Lung microvascular endothelial cell (primary cell): ENCODE measurements around the gene CHCHD6. TPM values are rescaled to one million over a fixed set of nuclear protein-coding genes. Genes with fewer than 3 reads are reported as not detected.

Source experiments
- DNase-seq, 2 donors: peaks; one replicate each; pipeline versions ENCODE4 v3.0.0 to v3.0.0-alpha.2; 2010; ENCODE audit warnings: low read depth in 2 of 2
- total RNA-seq: library from RNA; depleted of rRNA; stranded (reverse); fragments of >200 nt; gene quantifications from 2 replicates; pipeline ENCODE4 v1.2.1, GENCODE V29; 2014

Gene CHCHD6
- total RNA-seq, 1 donor from 2014 or later = 4.6 TPM

DNA sequence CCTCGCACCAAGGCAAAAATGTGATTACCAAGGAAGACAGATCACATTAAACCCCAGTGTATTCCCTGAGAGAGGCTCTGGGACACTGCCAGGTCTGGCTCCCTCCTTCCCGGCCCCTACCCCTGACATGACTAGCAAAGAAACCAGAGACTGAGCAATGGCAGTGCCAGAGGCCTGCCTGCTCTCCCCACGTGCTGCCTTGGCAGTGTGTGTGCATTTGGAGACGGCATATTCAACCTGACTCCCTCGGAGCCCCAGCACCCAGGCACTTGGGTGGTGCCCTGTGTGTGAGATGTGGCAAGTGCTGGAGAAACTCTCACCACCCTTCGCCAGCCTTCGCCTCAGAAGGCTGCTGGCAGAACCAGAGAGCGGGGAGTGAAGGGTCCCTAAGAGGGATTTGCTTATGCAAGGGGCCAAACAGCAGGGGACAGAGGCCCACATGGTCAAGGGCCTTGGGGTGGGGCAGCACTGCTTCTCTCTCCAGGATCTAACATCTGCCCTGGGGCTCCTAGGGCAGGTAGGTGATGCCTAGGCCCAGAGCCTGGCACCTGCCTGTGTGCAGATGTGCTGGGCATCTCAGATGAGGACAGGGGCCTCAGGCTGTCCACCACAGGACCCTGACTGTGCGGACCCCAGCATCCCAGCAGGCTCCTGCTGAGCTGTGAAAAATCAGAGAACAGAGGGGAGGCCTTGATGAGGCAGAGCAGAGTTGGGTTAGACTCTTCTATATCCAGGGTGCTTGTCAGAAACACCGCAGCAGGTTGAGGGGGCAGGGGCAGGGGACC lies 255.3 kb downstream of the CHCHD6 start:
- DNase-seq = no peak

DNA sequence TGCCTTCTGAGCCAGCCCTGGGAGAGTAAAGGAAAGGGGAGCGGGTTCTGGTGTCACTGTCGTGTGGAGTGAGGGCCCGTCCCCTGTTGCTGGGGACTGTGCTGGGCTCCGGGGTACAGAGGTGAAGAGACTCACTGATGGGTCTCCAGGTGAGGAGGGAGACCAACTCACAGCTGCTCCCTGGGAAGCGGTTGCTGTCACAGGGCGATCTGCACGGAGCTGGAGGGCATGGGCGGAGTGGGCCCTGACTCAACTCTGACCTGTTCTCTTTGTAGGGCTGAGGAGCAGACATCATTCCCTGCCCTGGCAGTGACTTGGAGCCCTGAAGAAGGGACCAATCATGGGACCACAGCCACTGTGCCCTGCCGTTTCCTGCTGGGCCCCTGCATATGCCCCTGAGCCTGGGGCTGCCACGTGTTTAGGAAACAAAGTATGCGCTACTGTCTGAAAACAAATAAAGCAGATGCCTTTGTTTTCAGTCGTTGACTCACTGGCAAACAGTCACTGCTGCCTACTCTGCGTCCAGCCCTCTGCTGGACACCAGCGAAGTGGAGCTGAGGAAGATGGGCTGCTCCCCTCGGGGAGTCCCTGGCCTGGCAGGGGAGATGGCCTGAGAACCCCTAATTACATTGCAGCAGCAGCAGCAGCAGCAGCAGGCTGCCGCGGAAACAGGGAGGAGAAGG lies 256.0 kb downstream of the CHCHD6 start:
- DNase-seq = peak; percentile 82

DNA sequence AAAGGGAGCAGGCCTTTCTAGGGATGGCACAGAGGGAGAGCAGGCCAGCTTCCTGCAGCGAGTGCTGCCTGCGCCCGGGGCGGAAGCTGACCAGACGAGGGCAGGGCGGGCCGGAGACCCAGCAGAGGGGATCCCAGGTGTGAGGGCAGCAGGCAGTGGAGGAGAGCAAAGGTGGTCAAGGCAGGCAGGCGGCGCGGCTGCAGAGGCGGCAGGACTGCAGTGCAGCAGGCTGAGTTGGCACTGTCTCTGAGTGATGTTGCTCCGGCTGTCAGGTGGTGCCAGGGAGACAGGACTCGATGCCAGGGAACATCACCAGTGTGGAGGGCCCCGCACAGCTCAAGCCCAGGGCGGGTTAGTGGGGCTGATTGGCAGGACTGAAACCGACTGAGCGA lies 256.6 kb downstream of the CHCHD6 start:
- peak in 1 of 2 donors; percentile 40 for DNase-seq

DNA sequence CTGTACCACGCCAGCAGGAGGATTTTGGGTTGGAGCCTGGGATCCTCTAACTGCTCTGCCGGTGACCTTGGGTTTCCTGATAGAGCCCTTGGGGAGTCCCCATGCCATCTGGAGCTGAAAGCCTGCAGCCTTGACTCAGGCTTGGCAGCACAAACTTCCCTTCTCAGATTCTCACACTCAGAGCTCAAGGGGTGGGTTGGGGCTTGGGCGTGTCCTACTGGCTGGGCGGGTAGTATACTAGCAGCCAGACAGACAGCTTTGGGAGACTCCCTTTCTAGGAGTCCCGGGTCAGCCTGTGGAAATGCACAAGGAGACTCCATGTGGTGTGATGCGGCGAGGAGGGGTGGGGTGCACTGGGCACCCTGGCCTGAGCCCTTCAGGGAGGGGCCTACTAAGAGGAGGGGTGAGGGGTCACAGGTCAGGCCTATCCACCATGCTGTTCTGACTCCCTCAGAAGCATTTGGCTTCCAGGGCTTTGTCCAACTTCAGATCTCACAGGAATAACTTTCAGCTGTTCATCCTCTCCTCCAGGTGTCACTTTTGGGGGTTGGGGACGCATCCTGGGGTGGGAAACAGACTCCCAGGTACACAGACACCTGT lies 257.3 kb downstream of the CHCHD6 start:
- peak in 1 of 2 donors; percentile 69 for DNase-seq

DNA sequence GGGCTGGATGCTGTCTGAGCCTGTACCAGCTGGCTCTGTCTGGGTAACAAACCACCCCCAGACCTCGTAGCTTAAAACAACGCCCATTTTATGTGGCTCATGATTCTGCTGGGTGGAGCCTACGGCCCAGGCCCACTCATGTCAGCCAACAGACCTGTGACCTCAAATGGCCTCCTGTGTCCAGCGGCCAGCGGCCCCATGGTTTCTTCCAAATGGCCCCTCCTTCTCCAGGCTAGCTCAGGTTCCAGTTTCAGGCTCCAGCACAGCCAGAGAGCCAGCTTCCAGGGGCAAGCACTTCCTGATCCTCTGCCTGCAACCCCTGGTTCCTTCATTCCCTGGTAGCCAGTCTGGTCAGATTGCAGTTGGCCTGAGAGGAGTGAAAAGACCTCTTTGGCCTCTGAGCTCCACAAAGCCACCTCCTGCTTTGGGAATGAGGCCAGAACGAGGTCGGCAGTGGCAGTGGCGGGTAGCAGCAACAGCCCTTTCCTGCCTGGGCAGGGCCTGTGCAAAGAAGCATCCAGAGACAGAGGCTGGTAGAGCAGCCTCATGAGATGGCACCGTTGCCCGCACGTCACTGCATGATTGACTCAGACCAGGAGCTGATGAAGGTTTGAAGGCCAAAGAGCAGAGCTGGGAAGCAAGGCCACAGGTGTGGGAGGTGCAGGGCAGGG lies 257.9 kb downstream of the CHCHD6 start:
- no peak for DNase-seq

DNA sequence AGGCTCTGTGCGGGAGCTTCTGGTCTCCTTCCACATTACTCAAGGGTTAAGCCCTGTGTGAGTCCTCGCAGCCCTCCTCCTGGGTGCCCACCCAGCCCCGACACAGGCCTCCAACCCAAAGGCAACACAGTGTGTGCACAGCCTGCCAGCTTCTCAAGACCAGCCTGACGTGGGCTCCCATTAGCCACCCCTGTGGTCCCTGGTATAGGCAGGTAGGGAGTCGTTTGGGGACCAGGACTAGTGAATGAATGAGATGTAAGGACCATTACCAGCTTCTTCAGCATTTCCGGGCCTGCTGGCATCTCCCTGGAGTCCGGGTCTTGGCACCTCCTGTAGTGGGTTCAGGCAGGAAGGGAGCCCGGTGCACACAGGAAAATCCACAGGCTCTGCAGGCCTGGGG lies 258.7 kb downstream of the CHCHD6 start:
- DNase-seq = no peak

DNA sequence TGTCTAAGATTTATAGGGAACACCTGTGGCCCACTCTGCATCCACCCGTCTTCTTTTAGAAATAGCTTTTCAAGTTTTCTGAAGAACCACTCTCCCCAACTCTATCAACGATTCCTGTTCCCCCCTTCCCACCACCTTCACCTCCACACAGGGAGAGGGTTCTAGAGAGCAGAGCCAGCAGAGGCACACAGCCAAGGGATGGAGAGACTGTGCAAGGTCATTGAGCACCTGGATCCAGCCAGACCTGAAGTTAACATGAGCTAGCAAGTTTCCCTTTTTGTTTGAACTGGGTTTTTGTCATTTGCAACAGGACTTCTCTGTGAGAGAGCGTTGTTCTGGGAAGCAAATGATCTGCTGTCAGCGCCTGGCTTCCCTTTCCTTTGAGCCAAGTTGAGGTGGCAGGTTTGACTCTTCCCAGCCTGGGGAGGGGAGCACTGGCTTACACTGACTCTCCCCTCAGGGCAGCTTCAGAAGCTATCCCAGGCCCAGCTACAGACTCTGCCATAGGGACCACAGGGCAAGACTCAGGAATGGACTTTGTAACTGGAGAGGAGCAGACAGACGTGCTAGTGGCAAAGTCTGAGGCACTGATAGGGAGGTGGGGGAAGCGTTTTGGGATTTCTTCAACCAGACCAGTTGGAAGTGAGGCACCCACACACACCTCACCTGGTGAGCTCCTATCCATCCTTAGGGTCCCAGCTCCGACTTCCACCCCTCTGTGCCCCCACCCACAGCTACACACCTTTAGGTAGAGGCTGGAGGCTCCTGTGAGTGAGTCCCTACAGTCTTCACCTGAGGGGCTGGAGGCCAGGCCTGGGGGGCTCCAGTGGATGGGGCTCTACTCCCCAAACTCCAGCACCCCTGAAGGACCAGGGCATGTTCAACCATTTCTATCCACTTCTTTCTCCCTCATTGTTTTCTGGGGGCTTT lies 259.5 kb downstream of the CHCHD6 start:
- no peak for DNase-seq

DNA sequence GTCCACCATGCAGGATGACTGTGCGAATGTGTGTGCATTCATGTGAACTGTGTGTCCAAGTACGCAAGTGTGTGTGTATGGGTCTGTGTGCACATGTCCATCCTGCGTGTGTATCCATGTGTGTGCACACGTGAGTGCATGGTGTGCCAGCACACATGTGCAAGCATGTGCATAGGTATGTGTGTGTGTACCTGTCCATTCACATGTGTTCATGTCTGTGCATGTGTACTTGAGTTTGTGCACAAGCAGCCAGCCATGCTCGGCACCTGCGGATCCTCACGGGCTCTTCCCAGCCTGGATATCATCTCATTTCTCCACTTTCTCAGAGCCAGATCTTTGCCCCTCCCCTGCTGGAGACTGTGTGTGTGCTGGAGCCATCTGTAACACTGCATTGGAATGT lies 260.2 kb downstream of the CHCHD6 start:
- DNase-seq = no peak

DNA sequence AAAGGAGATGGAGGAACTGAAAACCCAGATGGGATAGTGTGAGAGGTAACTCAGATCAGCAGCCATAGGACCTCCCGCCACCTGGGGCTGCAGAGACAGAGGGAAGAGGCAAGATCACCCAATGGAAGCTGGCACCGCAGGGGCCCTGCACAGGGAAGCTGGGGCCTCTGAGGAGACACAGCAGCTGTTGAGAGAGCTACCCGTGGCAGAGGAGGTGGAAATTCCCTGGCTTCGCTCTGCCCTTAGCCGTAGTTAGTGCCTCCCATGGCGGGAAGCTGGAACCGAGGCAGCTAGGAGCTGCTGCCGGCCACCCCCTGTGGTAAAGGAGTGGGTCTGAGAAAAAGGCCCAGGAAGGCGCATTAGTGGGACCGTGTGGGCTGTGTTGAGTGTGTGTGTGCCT lies 260.9 kb downstream of the CHCHD6 start:
- DNase-seq = no peak

DNA sequence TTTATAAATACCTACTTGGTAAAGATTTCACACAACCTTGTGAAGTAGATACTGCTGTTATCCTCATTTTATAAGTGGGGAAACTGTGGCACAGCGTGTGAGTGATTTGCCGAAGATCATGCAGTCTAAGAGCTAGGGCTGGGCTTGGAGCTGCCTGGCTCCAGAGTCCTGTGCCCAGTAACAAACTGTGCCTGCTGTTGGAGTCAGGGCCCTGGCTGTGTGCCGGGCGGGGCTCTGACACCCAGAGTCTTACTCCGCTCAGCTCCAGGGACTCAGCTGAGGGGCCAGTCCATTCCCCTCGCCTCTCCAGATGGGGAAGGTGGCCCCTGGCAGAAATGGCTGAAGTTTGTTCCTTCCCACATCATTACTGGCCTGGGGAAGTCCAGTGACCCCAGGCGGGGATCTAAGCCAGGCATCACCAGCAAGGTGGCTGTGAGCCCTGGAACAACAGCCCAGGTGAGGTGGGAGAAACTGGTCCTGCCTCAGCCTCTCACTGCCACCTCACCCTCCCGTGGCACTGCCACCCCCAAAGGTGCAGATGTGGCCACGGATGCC lies 261.6 kb downstream of the CHCHD6 start:
- no peak for DNase-seq

DNA sequence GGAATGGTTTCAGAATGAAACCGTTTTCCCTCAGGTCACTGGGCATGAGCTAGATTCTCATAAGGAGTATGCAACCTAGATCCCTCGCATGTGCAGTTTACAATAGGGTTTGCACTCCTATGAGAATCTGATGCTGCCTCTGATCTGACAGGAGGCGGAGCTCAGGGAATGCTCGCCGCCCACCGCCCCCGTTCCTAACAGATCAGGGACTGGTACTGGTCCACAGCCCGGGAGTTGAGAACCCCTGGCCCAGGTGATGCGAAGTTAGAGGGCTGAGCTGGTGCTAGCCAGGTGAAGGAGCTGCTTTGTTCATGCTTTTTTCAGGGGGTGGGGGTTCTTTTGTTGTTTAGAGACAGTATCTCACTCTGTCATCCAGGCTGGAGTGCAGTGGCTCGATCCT lies 263.3 kb downstream of the CHCHD6 start:
- no peak for DNase-seq

DNA sequence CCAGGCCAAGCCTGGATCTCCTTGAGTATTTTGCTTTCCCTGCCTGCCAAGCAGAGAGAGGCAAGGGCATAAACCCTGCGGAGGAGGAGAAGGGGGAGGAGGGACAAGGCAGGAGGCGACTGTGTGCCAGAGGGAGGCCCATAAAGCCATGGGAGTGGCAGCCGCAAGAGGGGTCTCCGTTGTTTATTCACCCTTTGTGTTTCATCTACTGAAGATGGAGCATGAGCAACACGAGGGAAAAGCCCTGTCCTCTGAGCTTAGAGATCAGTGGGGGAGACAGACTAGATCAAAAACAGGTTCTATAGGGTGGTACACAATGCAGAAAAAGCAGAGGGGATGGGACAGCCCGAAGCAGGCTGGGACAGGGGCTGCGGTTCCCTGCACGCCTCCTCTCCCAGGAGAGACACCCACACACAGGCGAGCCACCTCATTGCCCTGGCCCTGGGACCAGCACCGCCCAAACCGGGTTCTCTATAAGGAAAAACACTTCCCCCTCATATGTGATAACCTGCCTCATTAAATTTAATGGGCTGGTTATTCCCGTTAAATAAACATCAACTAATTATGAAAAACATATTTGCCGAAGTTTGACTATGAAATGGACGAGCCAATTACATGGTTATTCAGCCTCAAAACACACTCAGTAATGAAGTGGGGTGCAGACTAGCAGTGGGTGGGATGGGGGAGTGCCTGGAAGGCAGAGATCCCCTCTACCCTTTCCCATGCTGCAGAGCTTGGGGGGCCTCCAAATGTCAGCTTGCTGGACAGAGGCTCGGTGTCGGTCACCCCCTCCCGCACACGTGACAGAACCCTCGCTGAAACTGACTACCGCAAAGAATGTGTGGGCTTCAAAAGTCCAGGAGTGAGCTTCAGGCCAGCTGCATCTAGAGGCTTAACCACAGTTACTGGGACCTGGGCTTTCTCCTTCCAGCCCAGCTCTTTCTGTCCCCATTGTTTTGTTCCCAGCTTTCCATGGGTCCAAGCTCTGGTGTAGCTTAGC lies 264.7 kb downstream of the CHCHD6 start:
- no peak for DNase-seq

DNA sequence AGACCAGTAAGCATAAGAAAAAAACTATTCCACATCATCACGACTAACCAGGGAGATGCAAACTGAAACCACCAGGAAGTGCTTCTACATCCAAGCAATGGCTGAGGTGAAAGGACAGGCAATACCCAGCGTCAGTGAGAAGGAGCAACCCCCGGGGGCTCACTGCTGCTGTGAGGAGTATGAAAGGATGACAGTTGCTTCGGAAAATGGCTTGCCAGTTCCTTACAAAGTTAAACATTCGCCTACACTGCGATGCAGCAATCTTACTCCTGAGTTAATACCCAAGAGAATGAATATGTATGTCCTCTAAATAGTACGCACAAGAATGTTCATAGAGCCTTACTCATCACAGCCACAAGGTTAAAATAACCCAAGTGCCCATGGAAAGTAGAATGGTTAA lies 265.5 kb downstream of the CHCHD6 start:
- DNase-seq = no peak

DNA sequence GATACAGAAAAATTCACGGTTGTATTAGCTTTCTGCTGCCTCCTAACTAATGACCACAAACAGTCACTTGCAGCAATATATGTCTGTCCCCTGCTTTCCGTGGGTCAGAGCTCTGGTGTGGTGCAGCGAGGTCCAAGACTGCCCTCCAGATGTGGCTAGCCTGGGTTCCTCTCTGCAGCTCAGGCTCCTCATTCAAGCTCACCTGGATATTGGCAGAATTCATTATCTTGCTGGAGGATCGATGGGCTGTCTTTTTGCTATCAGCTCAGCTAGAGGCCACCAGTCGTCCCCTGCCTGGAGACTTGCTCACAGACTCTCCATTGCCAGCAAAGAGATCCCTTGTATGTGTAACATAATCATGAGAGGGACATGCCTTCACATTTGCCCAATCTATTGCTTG lies 266.1 kb downstream of the CHCHD6 start:
- DNase-seq = no peak

DNA sequence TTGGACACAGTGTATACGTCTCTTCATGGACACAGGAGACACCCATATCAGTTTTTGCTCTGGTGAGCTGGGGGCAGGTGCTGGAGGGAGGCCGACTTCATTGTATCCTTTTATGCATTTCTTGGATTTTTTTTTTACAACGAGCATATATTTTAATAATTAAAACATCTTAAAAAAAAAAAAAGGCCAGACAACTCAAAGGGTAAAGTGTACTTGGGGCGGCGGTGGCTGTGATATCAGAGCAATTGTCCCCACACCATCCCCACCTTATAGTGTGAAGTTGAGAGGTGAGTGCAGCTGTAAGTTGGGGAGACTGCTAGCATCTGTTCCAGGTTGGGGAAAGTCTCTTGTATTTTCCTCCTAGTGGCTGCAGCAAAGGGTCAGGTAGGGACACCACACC lies 266.9 kb downstream of the CHCHD6 start:
- DNase-seq = no peak

DNA sequence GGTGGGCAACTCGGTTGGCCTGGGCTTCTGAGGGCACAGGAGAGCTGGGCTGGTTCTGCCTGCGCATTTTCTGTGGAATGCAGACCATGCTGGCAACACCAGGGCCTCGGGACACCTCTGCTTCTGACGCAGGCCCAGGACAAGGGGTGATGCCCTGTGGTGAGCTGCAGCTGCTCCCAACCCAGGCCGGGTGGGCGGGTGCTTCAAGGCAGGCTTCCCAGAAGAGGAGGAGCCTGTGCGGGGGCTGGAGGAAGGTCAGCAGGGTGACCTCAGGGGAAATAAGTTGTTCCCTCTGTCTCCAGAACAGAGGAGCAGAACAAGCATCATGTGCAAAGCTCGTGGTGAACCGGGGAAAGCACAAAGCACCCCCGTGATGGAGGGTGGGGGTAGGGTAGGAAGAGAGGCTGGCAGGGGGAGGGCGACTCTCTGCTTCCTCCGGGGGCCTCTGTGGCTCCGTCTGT lies 267.9 kb downstream of the CHCHD6 start:
- no peak for DNase-seq

DNA sequence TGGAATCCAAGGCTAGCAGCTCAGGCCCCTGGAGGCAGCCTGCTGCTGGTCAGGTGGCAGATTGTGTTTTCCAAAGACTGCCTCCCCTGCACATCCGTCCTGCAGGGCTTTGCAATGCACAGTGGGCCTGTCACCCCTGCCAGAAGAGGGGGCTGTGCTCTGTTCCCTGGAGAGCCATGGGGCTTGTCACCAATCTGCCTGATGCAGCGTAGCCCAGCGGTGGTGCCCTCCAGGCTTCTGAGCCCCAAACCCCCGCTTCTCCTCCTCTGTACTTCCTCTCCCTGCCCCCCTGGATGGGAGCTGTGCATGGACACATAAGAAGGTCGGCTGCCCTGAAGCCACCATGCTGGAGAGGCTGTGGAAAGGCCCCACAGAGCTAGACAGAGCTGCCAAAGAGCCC lies 268.8 kb downstream of the CHCHD6 start:
- DNase-seq = no peak

DNA sequence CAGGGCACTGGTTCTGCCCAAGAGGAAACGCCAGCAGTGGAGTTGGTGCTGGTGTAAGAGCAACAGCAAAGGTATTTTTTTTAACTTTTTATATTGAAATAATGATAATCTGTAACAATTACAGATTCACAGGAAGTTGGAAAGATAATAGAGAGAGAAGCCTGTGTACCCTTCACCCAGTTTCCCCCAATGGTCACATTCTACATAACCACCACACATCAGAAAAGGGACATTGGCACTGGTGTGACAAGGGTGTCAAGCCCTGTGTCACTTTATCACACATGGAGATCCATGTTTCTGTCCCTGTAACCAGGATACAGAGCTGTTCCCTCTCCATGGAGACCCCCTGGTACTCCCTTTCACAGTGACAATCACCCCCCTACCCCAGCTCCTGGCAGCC lies 269.8 kb downstream of the CHCHD6 start:
- no peak for DNase-seq

DNA sequence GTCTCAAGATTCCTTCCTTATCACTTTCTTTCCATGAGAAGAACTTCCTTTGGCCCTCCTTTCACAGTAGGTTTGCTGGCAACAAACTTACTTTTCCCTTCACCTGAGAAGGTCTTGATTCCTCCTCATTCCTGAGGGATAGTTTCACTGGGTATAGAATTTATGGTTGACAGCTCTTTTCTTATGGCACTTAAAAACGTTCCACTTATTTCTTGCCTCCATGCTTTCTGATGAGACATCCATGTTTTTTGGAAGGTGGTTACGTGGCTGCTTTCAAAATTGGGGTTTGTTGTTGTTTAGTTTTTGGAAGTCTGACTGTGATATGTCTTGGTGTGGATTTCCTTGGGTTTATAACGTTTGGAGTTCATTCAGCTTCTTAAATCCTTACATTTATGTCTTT lies 270.7 kb downstream of the CHCHD6 start:
- DNase-seq = no peak

DNA sequence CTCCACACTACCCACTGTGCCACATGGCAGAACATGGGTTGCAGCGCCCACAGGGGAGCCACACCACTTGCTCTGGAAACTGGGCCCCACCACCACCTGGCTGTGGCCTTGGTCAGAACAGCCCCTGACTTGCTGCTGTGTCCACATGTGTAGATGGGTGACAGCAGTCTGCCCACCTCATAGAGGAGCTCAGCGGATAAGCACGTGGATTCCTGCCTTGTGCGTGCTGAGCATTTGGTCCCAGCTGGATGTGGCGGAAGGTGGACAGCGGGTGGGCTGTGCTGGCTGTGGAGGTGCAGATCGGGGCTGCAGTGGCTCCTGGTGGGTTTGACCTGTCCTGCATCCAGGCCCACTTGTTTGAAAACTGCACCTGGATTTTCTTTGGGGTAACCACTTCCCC lies 272.9 kb downstream of the CHCHD6 start:
- DNase-seq = no peak
